RWPE1 (cell line): ENCODE results near the gene BAHD1.

Source experiments
- CTCF ChIA-PET: fragments of 350-600 bp; sonication (Branson Sonifier 250); formaldehyde crosslinking; extraction: SDS; loops from one replicate; lab custom pipeline; 2021; lab: Yijun Ruan, JAX
- POLR2A ChIA-PET: fragments of 400-600 bp; formaldehyde crosslinking; extraction: SDS; loops from one replicate; lab custom pipeline; 2020; ENCODE audit warnings: antibody characterized with exemption; ENCODE audit not compliant: low non-redundant PET; lab: Yijun Ruan, JAX
- DNase-seq: peaks from one replicate; pipeline ENCODE4 v3.0.0; 2012; ENCODE audit warnings: low spot score
- H3K27ac ChIP-seq: fragments of 450-650 bp; 2 replicates; pipeline ENCODE4 v1.5.1; 2017
- TF ChIP-seq, protein P1 (sequence below): fragments of 450-650 bp; conservative IDR thresholded peaks from 2 replicates; pipeline ENCODE4 v1.5.1; 2017; ENCODE audit warnings: low read depth, mild to moderate bottlenecking

BAHD1 gene

DNA sequence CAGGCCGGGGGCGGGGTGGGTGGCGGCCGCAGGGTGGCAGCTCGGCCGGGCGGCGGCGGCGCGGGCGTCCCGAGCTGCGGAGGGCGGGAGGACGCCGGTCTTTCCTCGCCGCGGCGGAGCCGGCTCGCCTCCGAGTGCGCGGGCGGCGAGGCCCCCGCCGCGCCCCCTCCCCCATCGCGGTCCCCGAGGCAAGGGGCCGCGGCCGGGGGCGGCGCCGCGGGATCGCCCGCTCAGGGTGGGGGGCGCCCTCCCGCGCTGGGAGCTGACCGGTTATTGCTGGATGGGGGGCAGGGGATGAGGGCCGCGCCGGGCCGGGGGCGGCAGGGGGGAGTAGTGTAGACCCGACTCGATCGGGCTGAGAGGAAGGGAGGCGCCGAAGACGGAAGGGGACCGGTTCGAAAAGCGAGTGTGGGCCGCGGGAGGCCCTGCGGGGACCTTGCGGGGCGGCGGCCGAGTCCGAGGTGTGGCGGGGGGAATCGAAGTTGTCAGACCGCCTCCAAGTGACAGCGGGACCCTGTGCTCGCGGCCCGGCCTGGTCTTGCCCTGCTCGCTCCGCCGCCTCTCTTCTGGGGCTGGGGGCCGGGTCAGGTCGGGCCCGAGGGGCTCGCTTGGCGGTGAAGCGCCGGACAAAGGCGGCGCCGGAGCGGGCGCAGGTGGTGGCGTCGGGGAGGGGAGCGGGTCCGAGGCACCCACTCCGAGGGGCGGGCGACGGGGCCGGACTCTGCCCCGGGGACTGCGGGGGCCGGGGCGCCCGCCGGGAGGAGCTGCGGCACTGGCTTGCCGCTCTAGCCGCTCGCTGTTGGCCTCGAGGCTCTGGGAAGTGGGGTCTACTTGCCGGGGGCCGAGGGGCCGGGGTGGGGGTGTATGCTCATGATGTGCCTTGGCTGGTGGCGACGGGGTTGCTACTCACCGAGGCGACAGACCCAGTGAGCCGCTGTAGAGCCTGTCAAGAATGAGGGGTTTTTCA, 1.1 kb downstream of the BAHD1 start:
- ChIA-PET CTCF (interaction anchor here (0.7 to 1.4 kb wide), 6 partner anchors 12 to 328 kb away, joined by 3 to 4 read pairs (median 3); partner anchors contain the start of gene C15orf62), POLR2A (no interaction called here)
- H3K27ac ChIP-seq: peak overlapping the region; percentile 79
- TF ChIP-seq, protein P1, sequence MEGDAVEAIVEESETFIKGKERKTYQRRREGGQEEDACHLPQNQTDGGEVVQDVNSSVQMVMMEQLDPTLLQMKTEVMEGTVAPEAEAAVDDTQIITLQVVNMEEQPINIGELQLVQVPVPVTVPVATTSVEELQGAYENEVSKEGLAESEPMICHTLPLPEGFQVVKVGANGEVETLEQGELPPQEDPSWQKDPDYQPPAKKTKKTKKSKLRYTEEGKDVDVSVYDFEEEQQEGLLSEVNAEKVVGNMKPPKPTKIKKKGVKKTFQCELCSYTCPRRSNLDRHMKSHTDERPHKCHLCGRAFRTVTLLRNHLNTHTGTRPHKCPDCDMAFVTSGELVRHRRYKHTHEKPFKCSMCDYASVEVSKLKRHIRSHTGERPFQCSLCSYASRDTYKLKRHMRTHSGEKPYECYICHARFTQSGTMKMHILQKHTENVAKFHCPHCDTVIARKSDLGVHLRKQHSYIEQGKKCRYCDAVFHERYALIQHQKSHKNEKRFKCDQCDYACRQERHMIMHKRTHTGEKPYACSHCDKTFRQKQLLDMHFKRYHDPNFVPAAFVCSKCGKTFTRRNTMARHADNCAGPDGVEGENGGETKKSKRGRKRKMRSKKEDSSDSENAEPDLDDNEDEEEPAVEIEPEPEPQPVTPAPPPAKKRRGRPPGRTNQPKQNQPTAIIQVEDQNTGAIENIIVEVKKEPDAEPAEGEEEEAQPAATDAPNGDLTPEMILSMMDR: no peak; the same call in 1 of the 2 replicates
- no peak for DNase-seq

DNA sequence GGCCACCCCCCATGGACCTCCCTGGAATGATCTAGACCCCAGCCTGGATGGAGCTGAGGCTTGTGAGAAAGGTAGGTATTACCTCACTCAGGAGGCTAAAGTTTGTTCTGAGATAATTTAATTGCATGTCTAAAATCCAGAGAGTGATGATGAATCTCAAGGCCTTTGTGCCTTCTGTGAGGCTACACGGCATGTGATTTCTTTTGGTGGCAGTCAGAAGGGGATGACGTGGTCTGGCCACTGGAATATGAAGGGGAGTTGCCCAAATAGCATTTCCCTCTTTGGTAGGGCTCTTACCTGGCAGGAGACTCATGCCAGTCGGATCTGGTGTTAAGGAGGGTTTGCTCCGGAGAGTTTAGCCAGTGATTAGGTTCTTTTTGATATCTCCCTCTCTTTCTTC, 2.5 kb downstream of the BAHD1 start:
- no peak for DNase-seq
- ChIA-PET POLR2A (no interaction called here), CTCF (interaction anchor here (0.5 to 1.4 kb wide), 2 partner anchors 64 to 142 kb away, joined by 3 to 4 read pairs; no protein-coding TSS in a partner anchor)

DNA sequence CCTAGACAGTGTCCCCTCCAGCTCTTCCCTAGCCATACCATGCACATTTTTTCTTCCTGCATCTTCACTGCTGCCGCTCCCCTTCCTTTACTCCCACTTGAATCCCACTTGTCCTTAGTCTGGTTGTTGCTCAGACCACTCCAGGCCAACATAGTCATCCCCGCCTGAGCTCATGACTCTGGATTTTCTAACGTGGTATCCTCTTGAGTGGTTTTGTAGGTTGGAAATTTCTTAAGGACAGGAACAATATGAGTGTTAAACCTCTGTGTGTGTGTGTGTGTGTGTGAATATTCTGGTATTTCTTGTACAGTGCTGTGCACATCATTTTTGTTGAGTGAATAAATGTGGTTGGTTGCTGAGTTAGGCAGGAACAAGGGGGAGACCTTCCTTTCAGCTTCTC, 3.1 kb downstream of the BAHD1 start:
- TF ChIP-seq, protein P1: no peak

More for the DNA sequence above, 2.5 kb downstream of the BAHD1 start:
- TF ChIP-seq, protein P1: no peak
- peak overlapping the region; percentile 79 for H3K27ac ChIP-seq

DNA sequence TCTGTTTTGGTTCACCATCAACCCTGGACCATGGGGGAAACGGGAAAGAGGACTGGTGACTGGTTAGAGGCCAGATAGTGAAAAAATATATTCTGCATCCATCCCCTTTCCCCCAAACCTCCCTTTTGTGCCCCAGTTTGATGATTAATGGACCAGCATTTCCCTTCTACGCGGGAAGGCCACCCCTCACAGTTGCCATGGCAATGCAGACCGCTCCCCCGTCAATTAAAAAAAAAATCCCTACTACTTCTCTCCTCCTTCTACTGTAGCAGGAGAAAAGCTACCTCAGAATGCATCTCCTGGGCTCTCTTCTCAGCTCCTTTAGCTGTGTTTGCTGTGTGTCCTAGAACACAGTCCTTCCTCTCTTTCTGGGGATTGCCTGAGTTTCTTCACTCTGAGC, 4.0 kb downstream of the BAHD1 start:
- no peak for DNase-seq
- TF ChIP-seq, protein P1: no peak
- ChIA-PET CTCF (interaction anchor here (0.5 to 1.1 kb wide), 4 partner anchors 63 to 1737 kb away, joined by 3 to 5 read pairs (median 3); no protein-coding TSS in a partner anchor), POLR2A (interaction anchor here (0.5 kb wide), 1 partner anchor 9 kb away, joined by 4 read pairs; no protein-coding TSS in a partner anchor)
- peak overlapping the region; percentile 30; the same call in 1 of the 2 replicates for H3K27ac ChIP-seq

More for the DNA sequence above, 3.1 kb downstream of the BAHD1 start:
- H3K27ac ChIP-seq: peak overlapping the region; percentile 79; the same call in 1 of the 2 replicates
- ChIA-PET CTCF (interaction anchor here (1.4 kb wide), 1 partner anchor 64 kb away, joined by 4 read pairs; no protein-coding TSS in a partner anchor), POLR2A (interaction anchor here (0.5 kb wide), 1 partner anchor 38 kb away, joined by 3 read pairs; no protein-coding TSS in a partner anchor)
- DNase-seq: no peak

DNA sequence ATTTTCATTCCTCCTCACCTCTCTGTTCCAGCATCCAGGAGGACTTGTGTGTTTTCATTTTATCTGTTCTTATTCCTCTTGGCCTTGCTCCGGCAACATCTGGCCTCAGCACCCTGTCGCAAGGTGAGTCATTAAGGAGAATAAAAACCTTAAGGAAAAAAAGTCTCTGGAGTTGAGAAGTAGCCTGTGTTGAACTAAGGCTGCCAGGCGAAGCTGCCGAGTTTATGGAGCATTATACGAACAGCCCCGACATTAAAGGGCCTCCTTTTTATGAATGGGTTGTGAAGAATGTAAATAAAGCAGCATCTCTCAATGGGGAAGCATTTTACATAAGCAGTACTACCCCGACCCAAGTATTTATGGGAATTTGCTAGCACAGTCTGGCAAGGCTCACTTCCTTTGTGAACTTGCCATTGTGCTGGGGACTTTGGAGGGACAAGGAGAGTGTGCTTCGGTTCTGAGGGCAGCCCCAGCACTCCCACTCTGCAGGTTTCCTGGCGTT, 4.7 kb downstream of the BAHD1 start:
- CTCF ChIA-PET: interaction anchor here (0.5 to 1.1 kb wide), 5 partner anchors 62 to 1738 kb away, joined by 3 to 5 read pairs (median 3); partner anchors contain the start of gene KNSTRN

More for the DNA sequence above, 4.7 kb downstream of the BAHD1 start:
- POLR2A ChIA-PET: no interaction called here
- TF ChIP-seq, protein P1: no peak
- DNase-seq: no peak
- H3K27ac ChIP-seq: peak overlapping the region; percentile 74
